PC-3 (cell line): ENCODE data around the gene ZNF19.

Experiments used
- EZH2phosphoT487 ChIP-seq: fragments of 300-600 bp; sonication (generic); IDR thresholded peaks from 2 replicates; pipeline ENCODE4 v1.6.1; 2018; ENCODE audit warnings: mild to moderate bottlenecking, antibody characterized with exemption, low read length, borderline replicate concordance
- TF ChIP-seq, protein P1 (sequence below): fragments of 300-600 bp; sonication (generic); conservative IDR thresholded peaks from 2 replicates; pipeline ENCODE4 v1.5.1; 2017; ENCODE audit warnings: antibody characterized with exemption, low read depth, mild to moderate bottlenecking, low read length

DNA sequence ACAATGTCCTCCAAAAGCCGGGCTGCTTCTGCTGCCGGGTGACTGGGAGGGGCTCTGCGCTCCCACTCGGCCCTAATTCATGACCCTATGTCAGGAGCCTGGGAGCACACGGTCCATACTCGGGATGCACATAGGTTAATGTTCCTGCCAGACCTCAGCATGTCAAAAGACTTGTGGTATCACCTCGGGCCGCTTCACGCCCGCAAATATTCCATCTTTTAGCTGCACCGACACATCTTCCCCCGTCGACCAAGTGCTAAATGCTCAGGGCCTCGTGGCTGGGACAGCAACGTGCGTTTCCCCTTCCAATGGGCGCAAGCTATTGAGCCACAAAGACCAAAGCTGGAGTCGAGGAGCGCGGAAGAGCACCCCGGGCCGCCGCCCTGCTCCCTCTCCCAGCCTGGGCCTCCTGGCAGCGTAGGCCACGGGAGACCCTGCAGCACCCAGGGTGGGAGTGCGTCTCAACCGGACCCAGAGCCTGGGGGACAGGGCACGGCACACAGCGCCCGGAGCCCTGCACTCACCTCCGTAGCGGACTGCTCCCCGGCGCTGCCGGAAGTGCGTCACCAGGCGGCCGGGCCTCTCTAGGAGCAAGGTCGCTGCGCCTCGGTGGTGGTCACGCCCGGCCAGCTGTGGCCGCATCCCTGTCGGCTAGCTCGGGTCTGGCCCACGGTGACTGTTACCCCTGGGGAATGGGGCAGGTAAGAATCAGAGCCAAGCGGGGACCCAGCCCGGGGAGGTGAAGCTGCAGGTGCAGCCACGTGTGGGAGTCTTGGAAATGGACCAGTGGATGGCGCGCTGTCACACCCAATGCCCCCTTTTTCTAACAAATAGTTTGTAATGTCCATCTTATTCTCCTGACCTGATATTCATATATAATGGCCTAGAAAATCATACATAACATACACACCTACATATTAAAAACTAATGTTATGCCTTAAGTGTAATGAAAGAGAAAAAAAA, 27.2 kb downstream of the ZNF19 start, which contains the start of gene ZNF23:
- TF ChIP-seq, protein P1, sequence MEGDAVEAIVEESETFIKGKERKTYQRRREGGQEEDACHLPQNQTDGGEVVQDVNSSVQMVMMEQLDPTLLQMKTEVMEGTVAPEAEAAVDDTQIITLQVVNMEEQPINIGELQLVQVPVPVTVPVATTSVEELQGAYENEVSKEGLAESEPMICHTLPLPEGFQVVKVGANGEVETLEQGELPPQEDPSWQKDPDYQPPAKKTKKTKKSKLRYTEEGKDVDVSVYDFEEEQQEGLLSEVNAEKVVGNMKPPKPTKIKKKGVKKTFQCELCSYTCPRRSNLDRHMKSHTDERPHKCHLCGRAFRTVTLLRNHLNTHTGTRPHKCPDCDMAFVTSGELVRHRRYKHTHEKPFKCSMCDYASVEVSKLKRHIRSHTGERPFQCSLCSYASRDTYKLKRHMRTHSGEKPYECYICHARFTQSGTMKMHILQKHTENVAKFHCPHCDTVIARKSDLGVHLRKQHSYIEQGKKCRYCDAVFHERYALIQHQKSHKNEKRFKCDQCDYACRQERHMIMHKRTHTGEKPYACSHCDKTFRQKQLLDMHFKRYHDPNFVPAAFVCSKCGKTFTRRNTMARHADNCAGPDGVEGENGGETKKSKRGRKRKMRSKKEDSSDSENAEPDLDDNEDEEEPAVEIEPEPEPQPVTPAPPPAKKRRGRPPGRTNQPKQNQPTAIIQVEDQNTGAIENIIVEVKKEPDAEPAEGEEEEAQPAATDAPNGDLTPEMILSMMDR, result no peak
- TF ChIP-seq EZH2phosphoT487, result no peak
